ENCODE data around the gene RABEP2.
"Not testable (repeated sequence)": the region's sequence is repeated elsewhere in the genome, so short reads cannot be mapped to it uniquely, and the experiment has no call there.

Gene RABEP2

DNA sequence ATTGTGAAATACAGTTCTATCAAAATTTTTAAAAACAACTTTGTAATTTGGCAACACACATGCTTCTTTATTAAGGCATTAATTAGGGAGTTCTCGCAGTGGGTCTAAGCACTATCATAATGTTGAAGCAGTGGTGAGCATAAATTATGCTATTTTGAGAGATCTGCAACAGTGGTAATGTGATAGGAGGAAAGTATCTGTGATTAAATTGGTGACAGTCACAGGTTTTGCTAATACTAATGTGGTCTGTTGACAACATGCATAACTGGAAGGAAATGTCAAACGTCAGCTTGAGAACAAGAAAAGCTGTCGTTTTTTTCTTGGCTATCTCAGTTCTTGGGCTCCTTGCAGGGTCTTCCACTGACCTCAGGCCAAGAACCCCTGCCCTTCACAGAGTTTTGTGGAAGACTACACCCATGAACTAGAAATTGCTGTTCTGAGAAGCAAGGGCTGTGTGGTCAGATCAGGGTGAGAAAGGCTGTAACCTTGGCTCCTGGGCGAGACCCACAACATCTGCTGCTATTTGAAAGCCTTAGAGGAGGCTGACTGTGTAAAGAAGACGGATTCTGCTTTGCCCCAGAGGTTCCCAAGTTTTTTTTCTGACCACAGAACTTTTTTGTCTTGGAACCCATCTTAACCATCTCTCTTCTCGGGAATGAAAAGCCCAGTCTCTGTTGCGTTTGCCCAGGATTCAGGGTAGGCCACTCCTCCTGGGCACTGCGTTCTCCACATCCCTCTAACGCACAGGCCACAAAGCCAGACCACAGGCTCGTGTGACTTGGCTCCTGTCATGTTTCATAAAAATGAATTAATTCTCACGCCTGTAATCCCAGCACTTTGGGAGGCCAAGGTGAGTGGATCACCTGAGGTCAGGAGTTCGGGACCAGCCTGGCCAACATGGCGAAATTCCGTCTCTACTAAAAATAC, 32.8 kb downstream of the RABEP2 start:
- no peaks in the 10 kb centered on the region for H3K27me3 ChIP-seq (ENCODE audit: insufficient read depth, low read length)
- H3K36me3 ChIP-seq (ENCODE audit: insufficient read depth, low read length): peaks cover 8% of the 10 kb centered on the region
- H3K9me3 ChIP-seq (ENCODE audit: low read length): no peaks in the 10 kb centered on the region
- H3K4me3 ChIP-seq (ENCODE audit: low read length): no peak overlapping the region
- no peaks in the 10 kb centered on the region for H3K4me1 ChIP-seq (ENCODE audit: insufficient read depth, low read length)
- no peak overlapping the region for H2AFZ ChIP-seq (ENCODE audit: low read depth, low read length)

DNA sequence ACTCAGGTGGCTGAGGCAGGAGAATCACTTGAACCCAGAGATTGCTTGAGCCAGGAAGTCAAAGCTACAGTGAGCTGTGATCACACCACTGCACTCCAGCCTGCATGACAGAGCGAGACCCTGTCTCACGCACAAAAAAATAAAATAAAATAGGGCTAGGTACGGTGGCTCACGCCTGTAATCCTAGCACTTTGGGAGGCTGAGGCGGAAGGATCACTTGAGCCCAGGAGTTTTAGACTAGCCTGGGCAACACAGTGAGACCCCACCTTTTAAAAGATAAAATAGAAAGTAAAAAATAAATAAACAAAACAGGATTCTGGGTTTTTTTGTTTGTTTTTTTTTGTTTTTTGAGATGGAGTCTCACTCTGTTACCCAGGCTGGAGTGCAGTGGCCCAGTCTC, 34.7 kb downstream of the RABEP2 start:
- H3K4me3 ChIP-seq (ENCODE audit: low read length); H3K9me3 ChIP-seq (ENCODE audit: low read length); H3K27me3 ChIP-seq (ENCODE audit: insufficient read depth, low read length); H3K4me1 ChIP-seq (ENCODE audit: insufficient read depth, low read length); H2AFZ ChIP-seq (ENCODE audit: low read depth, low read length); H3K36me3 ChIP-seq (ENCODE audit: insufficient read depth, low read length): not testable (repeated sequence)

DNA sequence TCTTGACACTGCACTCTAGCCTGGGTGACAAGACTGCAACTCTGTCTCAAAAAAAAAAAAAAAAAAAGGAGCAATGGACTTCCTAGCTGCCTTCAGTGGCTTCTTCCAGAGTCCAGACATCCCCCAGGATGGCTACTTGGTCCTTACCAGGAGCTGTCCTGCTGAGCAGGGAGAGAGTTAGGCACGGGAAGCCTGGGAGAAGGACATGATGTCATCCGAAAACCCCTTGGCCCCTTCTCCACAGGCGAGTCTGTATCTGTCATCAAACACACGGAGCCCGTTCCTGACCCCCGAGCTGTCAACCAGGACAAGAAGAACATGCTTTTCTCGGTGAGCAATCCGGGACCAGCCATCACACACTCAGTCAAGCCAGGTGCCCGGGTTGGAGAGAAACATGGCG, 38.1 kb downstream of the RABEP2 start:
- H3K9me3 ChIP-seq (ENCODE audit: low read length): no peaks in the 10 kb centered on the region
- peaks cover 16% of the 10 kb centered on the region for H3K4me1 ChIP-seq (ENCODE audit: insufficient read depth, low read length)
- no peaks in the 10 kb centered on the region for H3K27me3 ChIP-seq (ENCODE audit: insufficient read depth, low read length)
- H3K36me3 ChIP-seq (ENCODE audit: insufficient read depth, low read length): peaks cover 4% of the 10 kb centered on the region
- no peak overlapping the region for H3K4me3 ChIP-seq (ENCODE audit: low read length)
- no peak overlapping the region for H2AFZ ChIP-seq (ENCODE audit: low read depth, low read length)

DNA sequence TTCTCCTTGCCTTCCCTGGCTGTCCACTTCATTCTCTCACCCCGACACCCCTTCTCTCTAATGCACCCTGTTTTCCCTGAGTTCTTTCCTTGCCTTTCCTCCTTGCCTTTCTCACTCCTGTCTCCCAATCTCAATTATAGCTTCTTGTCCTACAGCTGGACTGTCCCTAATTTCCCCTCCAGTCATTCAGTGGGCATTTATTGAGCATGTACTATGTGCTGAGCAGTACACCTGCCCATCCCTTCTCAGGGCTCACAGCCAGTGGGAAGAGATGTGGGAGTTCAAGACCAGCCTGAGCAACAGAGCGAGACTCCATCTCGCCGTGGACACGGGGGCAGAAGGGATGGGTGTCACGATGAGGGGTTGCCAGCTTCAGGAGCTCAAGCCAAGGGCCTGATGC, 41.0 kb downstream of the RABEP2 start:
- Histone ChIP-seq H3K27me3 (ENCODE audit: insufficient read depth, low read length) (no peaks in the 10 kb centered on the region), H3K4me1 (ENCODE audit: insufficient read depth, low read length) (peaks cover 16% of the 10 kb centered on the region), H3K36me3 (ENCODE audit: insufficient read depth, low read length) (peaks cover 4% of the 10 kb centered on the region), H3K9me3 (ENCODE audit: low read length) (no peaks in the 10 kb centered on the region), H3K4me3 (ENCODE audit: low read length) (no peak overlapping the region), H2AFZ (ENCODE audit: low read depth, low read length) (no peak overlapping the region)

DNA sequence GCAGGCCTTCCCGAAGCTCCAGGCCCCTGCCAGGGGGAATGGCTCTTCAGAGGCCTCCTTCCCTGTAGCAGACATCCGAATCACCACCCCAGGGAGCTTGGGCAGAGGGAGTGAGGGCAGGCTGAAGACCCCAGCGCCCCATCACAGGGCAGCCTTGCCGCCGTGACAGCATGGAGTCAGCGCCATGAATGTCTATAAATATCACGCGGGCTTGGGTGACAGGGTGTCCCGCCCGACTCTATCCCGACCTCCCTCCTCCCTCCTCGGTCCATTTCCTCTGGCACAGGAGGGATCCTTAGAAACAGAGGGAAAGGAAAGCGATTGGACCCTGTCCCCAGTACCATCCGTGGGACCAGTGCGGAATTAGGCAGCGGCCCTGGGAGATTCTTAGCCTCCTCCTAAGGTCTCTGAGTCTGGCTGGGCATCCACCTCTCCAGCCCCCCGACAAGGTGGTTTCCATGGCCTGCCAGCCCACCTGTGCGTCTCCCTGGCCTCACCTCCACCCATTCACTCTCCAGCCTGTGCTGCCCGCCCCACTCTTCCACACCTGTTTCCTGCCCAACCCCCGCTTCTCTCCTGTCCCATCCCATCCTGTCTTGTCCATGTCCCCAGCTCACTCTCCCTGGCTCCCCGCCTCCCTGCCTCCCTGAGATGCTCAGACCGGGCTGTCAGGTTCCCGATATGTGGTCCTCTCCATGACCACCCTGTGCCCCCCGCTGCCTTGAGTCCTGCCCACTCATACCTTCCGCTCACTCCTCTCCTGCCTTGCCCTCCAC, 41.6 kb downstream of the RABEP2 start:
- H3K4me1 ChIP-seq (ENCODE audit: insufficient read depth, low read length): peaks cover 16% of the 10 kb centered on the region
- H2AFZ ChIP-seq (ENCODE audit: low read depth, low read length): no peak overlapping the region
- H3K4me3 ChIP-seq (ENCODE audit: low read length): no peak overlapping the region
- peaks cover 4% of the 10 kb centered on the region for H3K36me3 ChIP-seq (ENCODE audit: insufficient read depth, low read length)
- no peaks in the 10 kb centered on the region for H3K27me3 ChIP-seq (ENCODE audit: insufficient read depth, low read length)
- H3K9me3 ChIP-seq (ENCODE audit: low read length): no peaks in the 10 kb centered on the region

DNA sequence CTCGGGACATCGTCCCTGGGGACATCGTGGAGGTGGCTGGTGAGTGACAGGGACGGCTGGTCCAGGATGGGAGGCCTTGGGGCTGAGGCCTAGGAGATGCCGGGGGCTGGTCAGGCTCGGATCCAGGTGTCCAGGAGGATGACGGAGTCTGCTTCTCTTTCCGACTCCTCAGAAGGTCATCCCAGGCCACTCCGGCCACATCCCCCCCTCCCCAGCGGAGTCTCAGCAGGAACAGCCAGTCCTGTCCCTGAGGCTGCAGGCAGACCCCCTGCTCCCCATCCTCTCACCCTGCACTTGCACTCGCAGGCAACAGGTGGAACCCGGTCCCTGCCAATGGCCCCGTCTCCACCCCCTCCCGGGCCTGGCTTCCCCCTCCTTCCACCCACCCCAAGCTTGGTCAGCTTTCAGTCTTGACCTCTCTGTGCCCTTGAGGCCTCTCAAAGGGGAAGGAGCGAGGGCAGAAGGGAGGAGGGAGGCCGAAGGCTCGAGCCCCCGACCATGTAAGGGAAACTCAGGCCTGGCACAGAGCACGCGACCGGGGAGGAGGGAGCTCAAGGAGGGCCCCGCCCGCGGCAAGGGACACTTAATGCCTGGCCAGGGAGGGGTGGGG, 42.4 kb downstream of the RABEP2 start:
- Histone ChIP-seq H3K27me3 (ENCODE audit: insufficient read depth, low read length) (no peaks in the 10 kb centered on the region), H3K36me3 (ENCODE audit: insufficient read depth, low read length) (peaks cover 4% of the 10 kb centered on the region), H3K4me1 (ENCODE audit: insufficient read depth, low read length) (peaks cover 20% of the 10 kb centered on the region), H3K4me3 (ENCODE audit: low read length) (no peak overlapping the region), H3K9me3 (ENCODE audit: low read length) (no peaks in the 10 kb centered on the region), H2AFZ (ENCODE audit: low read depth, low read length) (no peak overlapping the region)

- not testable (repeated sequence) for H3K27me3 ChIP-seq (ENCODE audit: insufficient read depth, low read length); H3K9me3 ChIP-seq (ENCODE audit: low read length); H3K36me3 ChIP-seq (ENCODE audit: insufficient read depth, low read length); H2AFZ ChIP-seq (ENCODE audit: low read depth, low read length); H3K4me3 ChIP-seq (ENCODE audit: low read length)
- H3K4me1 ChIP-seq (ENCODE audit: insufficient read depth, low read length): peaks cover 29% of the 10 kb centered on the region
Observed at GRCh38 chr16:28881565-28881964, 43.5 kb downstream of the RABEP2 start.

- Histone ChIP-seq H3K4me3 (ENCODE audit: low read length) (no peak overlapping the region), H2AFZ (ENCODE audit: low read depth, low read length) (no peak overlapping the region), H3K9me3 (ENCODE audit: low read length) (no peaks in the 10 kb centered on the region), H3K4me1 (ENCODE audit: insufficient read depth, low read length) (peaks cover 31% of the 10 kb centered on the region), H3K27me3 (ENCODE audit: insufficient read depth, low read length) (no peaks in the 10 kb centered on the region), H3K36me3 (ENCODE audit: insufficient read depth, low read length) (no peaks in the 10 kb centered on the region)
Observed at GRCh38 chr16:28880955-28881354, 44.1 kb downstream of the RABEP2 start.

DNA sequence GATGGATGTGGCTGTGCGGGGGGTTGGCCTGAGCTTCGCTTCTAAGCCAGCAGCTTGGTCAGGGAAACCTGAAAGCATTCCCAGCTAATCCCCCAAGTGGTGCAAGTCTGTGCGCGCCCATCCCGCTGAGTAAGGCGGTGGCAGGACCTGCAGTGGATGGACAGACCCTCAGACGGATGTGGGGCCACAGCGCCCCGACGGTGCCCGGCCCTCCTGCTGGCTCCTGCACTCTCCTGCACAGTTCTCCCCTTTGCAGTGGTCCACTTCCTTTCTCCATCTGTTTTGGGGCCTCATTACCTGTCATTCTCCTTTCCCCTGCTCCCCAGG, 44.5 kb downstream of the RABEP2 start:
- Histone ChIP-seq H3K36me3 (ENCODE audit: insufficient read depth, low read length) (no peaks in the 10 kb centered on the region), H3K9me3 (ENCODE audit: low read length) (no peaks in the 10 kb centered on the region), H2AFZ (ENCODE audit: low read depth, low read length) (no peak overlapping the region), H3K4me1 (ENCODE audit: insufficient read depth, low read length) (peaks cover 34% of the 10 kb centered on the region), H3K4me3 (ENCODE audit: low read length) (no peak overlapping the region), H3K27me3 (ENCODE audit: insufficient read depth, low read length) (no peaks in the 10 kb centered on the region)

- no peaks in the 10 kb centered on the region for H3K9me3 ChIP-seq (ENCODE audit: low read length)
- no peaks in the 10 kb centered on the region for H3K36me3 ChIP-seq (ENCODE audit: insufficient read depth, low read length)
- H3K27me3 ChIP-seq (ENCODE audit: insufficient read depth, low read length): no peaks in the 10 kb centered on the region
- peaks cover 39% of the 10 kb centered on the region for H3K4me1 ChIP-seq (ENCODE audit: insufficient read depth, low read length)
- peak overlapping the region; percentile 67 for H3K4me3 ChIP-seq (ENCODE audit: low read length)
- H2AFZ ChIP-seq (ENCODE audit: low read depth, low read length): no peak overlapping the region
Observed at GRCh38 chr16:28879841-28880588, 45.0 kb downstream of the RABEP2 start.

DNA sequence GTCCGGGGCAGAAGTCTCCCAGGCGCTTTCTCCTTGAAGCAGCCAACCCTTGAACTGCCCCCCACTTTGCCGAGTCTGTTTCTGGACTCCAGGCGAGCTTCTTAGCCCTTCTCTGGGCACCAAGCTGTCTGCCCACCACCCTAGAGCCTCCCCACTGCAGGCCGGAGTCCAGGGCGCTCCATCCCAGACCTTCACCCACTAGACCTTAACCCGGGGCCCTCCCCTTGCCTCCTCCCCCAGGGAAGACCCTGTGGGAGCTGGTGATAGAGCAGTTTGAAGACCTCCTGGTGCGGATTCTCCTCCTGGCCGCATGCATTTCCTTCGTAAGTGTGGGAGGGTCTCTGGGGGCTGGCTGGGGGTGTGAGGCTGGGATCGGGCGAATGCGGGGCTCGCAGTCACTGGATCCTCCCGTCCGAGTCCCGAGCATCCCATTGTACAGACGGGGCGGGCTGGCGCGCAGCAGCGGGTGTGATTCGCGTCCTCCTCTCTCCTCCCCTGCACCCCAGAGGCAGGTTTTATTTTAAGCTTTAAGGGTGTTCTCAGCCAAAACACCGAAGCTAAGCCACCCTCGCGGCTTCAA, 45.7 kb downstream of the RABEP2 start:
- H3K36me3 ChIP-seq (ENCODE audit: insufficient read depth, low read length): peaks cover 3% of the 10 kb centered on the region
- peaks cover 40% of the 10 kb centered on the region for H3K4me1 ChIP-seq (ENCODE audit: insufficient read depth, low read length)
- H3K9me3 ChIP-seq (ENCODE audit: low read length): no peaks in the 10 kb centered on the region
- H3K27me3 ChIP-seq (ENCODE audit: insufficient read depth, low read length): no peaks in the 10 kb centered on the region
- H3K4me3 ChIP-seq (ENCODE audit: low read length): peak overlapping the region; percentile 67
- H2AFZ ChIP-seq (ENCODE audit: low read depth, low read length): no peak overlapping the region

DNA sequence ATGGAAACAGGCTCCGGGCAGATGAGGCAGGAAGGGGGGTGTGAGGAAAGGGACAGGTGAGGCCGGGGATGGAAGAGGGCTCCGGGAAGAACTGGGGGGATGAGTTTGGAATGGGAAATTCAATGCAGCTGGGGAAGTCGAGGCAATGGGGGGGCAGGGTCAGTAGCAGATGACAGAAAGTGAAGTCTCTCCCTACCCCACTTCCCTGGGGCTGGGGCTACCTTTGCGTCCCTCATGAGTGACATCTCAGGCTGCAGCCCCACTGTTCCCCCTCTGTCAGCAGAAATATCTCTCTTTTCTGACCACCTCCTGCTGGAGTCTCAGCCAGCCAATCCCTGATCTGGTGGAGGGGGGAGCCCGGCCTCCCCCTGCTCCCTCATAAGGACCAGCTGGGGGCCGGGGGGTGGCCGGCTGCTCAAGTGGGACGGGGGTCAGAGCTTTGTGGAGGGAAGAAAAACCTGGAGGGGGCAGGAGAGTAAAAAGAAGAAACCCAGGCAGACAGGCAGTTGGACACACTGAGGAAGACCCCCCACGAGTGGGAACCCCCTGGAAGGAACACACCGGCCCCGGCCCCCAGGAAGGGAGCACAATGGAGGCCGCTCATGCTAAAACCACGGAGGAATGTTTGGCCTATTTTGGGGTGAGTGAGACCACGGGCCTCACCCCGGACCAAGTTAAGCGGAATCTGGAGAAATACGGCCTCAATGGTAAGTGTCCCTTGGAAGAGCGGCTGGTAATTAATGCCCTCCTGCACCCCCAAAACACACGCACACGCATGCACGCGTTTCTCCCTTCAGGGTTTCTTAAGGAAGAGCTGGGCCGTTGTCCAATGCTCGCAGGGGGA, 46.7 kb downstream of the RABEP2 start, which contains the start of gene ATP2A1:
Gene ATP2A1 (plus strand): TSS at position 406 of the 844 bp plus-strand sequence. CDS start 184 bp downstream, at position 590.
- Histone ChIP-seq H2AFZ (ENCODE audit: low read depth, low read length) (no peak within 1 kb of the TSS), H3K4me3 (ENCODE audit: low read length) (peak within 1 kb of the TSS; percentile 67), H3K36me3 (ENCODE audit: insufficient read depth, low read length) (peaks cover 9% of the 10 kb centered on the region), H3K9me3 (ENCODE audit: low read length) (no peaks in the 10 kb centered on the region), H3K27me3 (ENCODE audit: insufficient read depth, low read length) (no peaks in the 10 kb centered on the region), H3K4me1 (ENCODE audit: insufficient read depth, low read length) (peaks cover 36% of the 10 kb centered on the region)

Measured in neuron (in vitro differentiated cells).